Liver (tissue), 9 donors: ENCODE results near the gene ZNF829. TPM values are rescaled to one million over a fixed set of nuclear protein-coding genes. Genes with fewer than 3 reads are reported as not detected.
A peak's percentile ranks its signal among the peaks of the same experiment; 100 is the strongest.

Experiments
- DNase-seq: peaks from one replicate; pipeline ENCODE4 v3.0.0-alpha.2; 2017; ENCODE audit warnings: low spot score
- H3K27ac ChIP-seq, 2 donors: one replicate each; pipeline ENCODE4 v1.7.0; 2013; ENCODE audit warnings: inconsistent platforms in 2 of 2, low read length in 2 of 2, control low read depth in 1 of 2, low read depth in 1 of 2, mild to moderate bottlenecking in 1 of 2
- H3K27me3 ChIP-seq, 4 donors: one replicate each; pipeline versions ENCODE4 v1.6.1 to v1.7.0; 2013; ENCODE audit warnings: low read length in 3 of 4, inconsistent platforms in 1 of 4, mild to moderate bottlenecking in 1 of 4, moderate library complexity in 1 of 4; ENCODE audit not compliant: control insufficient read depth in 4 of 4, insufficient read depth in 4 of 4
- H3K36me3 ChIP-seq, 4 donors: one replicate each; pipeline versions ENCODE4 v1.6.1 to v1.7.0; 2013; ENCODE audit warnings: low read length in 3 of 4, mild to moderate bottlenecking in 3 of 4, low read depth in 1 of 4, moderate library complexity in 1 of 4; ENCODE audit not compliant: control insufficient read depth in 4 of 4, insufficient read depth in 3 of 4
- H3K4me1 ChIP-seq, 4 donors: one replicate each; pipeline versions ENCODE4 v1.6.1 to v1.7.0; 2013; ENCODE audit warnings: low read length in 3 of 4, mild to moderate bottlenecking in 3 of 4, moderate library complexity in 1 of 4; ENCODE audit not compliant: control insufficient read depth in 4 of 4, insufficient read depth in 4 of 4
- H3K4me3 ChIP-seq, 3 donors: one replicate each; pipeline versions ENCODE4 v1.6.1 to v1.7.0; 2013; ENCODE audit warnings: low read length in 3 of 3, control low read depth in 1 of 3, low read depth in 1 of 3, mild to moderate bottlenecking in 1 of 3
- H3K9ac ChIP-seq, 2 donors: one replicate each; pipeline ENCODE4 v1.7.0; 2013; ENCODE audit warnings: low read length in 2 of 2, mild to moderate bottlenecking in 2 of 2, moderate library complexity in 2 of 2, control low read depth in 1 of 2, low read depth in 1 of 2
- H3K9me3 ChIP-seq, 4 donors: one replicate each; pipeline versions ENCODE4 v1.6.1 to v1.7.0; 2013; ENCODE audit warnings: low read length in 3 of 4; ENCODE audit not compliant: control insufficient read depth in 4 of 4
- ATF3 ChIP-seq: IDR thresholded peaks from 2 replicates; pipeline ENCODE4 v1.6.1; 2016; ENCODE audit warnings: antibody characterized with exemption
- CTCF ChIP-seq: fragments of 150-350 bp; IDR thresholded peaks from 2 replicates; pipeline ENCODE4 v1.5.1; 2017; ENCODE audit warnings: improper control_type of control experiment, low read depth, low read length; ENCODE audit not compliant: missing input control
- GABPA ChIP-seq, 2 donors: IDR thresholded peaks in 1 of 2; conservative IDR thresholded peaks in 1 of 2; 2 replicates each; pipeline ENCODE4 v1.6.1; 2016; ENCODE audit warnings: antibody characterized with exemption in 2 of 2, mild to moderate bottlenecking in 1 of 2, moderate library complexity in 1 of 2
- HNF4A ChIP-seq, 2 donors: conservative IDR thresholded peaks; 2 replicates each; pipeline ENCODE4 v1.6.1; 2016; ENCODE audit warnings: antibody characterized with exemption in 2 of 2, mild to moderate bottlenecking in 2 of 2
- MAX ChIP-seq: IDR thresholded peaks from 2 replicates; pipeline ENCODE4 v1.6.1; 2016; ENCODE audit warnings: antibody characterized with exemption
- REST ChIP-seq: IDR thresholded peaks from 2 replicates; pipeline ENCODE4 v1.6.1; 2016; ENCODE audit warnings: antibody characterized with exemption, mild to moderate bottlenecking
- RXRA ChIP-seq, 2 donors: IDR thresholded peaks; 2 replicates each; pipeline ENCODE4 v1.6.1; 2017 to 2018; ENCODE audit warnings: antibody characterized with exemption in 2 of 2, mild to moderate bottlenecking in 1 of 2
- TAF1 ChIP-seq: conservative IDR thresholded peaks from 2 replicates; pipeline ENCODE4 v1.6.1; 2016; ENCODE audit warnings: antibody characterized with exemption, mild to moderate bottlenecking
- YY1 ChIP-seq: IDR thresholded peaks from 2 replicates; pipeline ENCODE4 v1.6.1; 2016; ENCODE audit warnings: antibody characterized with exemption, mild to moderate bottlenecking
- ZBTB33 ChIP-seq: IDR thresholded peaks from 2 replicates; pipeline ENCODE4 v1.6.1; 2016; ENCODE audit warnings: antibody characterized with exemption
- WGBS: extraction: QIAGEN DNeasy Blood & Tissue Kit; methylation state at CpG from one replicate; pipeline ENCODE4 v1.1.7; 2013; 5-methylcytosine and 5-hydroxymethylcytosine counted together
- polyA plus RNA-seq, 2 donors: library from polyadenylated mRNA; stranded (reverse) in 1 of 2; unstranded in 1 of 2; fragments of 200-250 nt in 1 of 2; fragments of >200 nt in 1 of 2; fragmentation: Nextera tagmentation in 1 of 2; extraction: Ambion mirVana in 1 of 2; gene quantifications; one replicate each; pipeline versions ENCODE4 v1.2.1 to v1.2.3, GENCODE V29; 2013 to 2015
- total RNA-seq, 2 donors: library from RNA; depleted of rRNA; stranded (reverse); fragments of >200 nt; gene quantifications; one replicate each; pipeline ENCODE4 v1.2.3, GENCODE V29; 2014
- donor health status: healthy.
- donor health status: healthy.
- donor health status: healthy.
- donor health status: healthy.
- donor health status: healthy.

ZNF829 gene
- total and polyA plus RNA-seq, 4 donors = 0.32 to 1.3 (median 0.75) TPM

GRCh38 chr19:36850559-36851442, 65.3 kb downstream of the ZNF829 start, which contains the start of gene ZNF345 (continued):
- TF ChIP-seq REST (no peak), CTCF (no peak)

GRCh38 chr19:36849701-36850558, 66.2 kb downstream of the ZNF829 start:
- under 1% methylated on average over 36 of the region's 36 CpGs for WGBS
- TF ChIP-seq YY1 = peak; percentile 92
- peak; percentile 74 for TF ChIP-seq TAF1
- TF ChIP-seq MAX = peak; percentile 20
- no peak for TF ChIP-seq ATF3
- peak; percentile 8 to 32 for TF ChIP-seq RXRA (IDR thresholded peaks at IDR 0.05)
- TF ChIP-seq ZBTB33 = no peak
- no peak for TF ChIP-seq REST
- no peak for TF ChIP-seq HNF4A (conservative IDR thresholded peaks at IDR 0.05)
- peak in 1 of 2 donors; percentile 76 for TF ChIP-seq GABPA (IDR thresholded peaks at IDR 0.05 in 1 of 2, conservative IDR thresholded peaks at IDR 0.05 in 1 of 2)
- peaks cover 8 to 13% (median 10%) of the 10 kb centered on the region in 4 donors for H3K9me3 ChIP-seq

More at GRCh38 chr19:36849701-36850558, 66.2 kb downstream of the ZNF829 start:
- DNase-seq = peak; percentile 86
- Histone ChIP-seq H3K27ac (peak overlapping the region; percentile 70 to 89), H3K27me3 (no peaks in the 10 kb centered on the region), H3K4me1 (peaks cover 0 to 14% (median 8%) of the 10 kb centered on the region in 4 donors), H3K4me3 (peak overlapping the region; percentile 52 to 98 (median 91)), H3K9ac (peak overlapping the region; percentile 76 to 81), H3K36me3 (peaks cover 2 to 14% (median 12%) of the 10 kb centered on the region in 4 donors)
